ENCODE data around the gene PHF12.

Gene PHF12

DNA sequence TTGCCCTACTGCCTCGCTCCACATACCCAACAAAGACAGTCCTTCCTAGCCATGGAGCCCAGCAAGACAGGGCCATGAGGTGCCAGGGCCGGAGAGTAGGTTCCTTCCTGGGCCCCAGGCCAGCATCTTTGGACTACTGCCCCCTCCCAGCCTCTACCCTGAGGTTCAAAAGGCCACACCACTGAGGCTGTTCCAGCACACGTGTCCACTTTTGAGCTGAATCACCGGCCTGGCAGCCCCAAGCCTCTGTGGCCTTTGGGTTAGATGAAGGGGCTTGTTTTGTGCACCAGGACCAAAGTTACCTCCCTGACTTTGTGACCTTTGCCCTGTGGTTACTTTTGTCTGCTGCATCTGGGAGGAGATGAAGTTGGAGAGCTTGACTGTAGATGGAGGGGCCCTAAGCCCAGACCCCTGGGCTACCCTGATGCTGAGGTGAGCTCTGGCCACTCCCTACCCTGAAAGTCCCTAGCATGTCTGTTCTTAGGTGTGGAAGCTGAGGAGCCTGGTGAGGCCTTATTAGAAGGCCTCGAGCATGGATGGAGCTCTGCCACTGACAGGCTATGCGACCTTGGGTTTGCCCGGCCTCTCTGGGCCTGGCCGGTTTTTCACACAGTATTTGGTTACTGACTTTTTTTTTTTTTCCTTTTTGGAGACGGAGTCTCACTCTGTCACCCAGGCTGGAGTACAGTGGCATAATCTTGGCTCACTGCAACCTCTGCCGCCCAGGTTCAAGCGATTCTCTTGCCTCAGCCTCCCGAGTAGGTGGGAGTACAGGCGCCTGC is 42.5 kb upstream of the PHF12 start:
- Mint-ChIP-seq H3K36me3 (ENCODE audit: low read depth) (no peaks in the 10 kb centered on the region), H3K4me1 (peaks cover 15% of the 10 kb centered on the region), H3K27ac (no peak overlapping the region), H3K27me3 (ENCODE audit: low read depth, poor library complexity) (peaks cover 38% of the 10 kb centered on the region), H3K9me3 (no peaks in the 10 kb centered on the region), H3K4me3 (no peak overlapping the region)
- DNase-seq = no peak
- TF ChIP-seq, protein P1, sequence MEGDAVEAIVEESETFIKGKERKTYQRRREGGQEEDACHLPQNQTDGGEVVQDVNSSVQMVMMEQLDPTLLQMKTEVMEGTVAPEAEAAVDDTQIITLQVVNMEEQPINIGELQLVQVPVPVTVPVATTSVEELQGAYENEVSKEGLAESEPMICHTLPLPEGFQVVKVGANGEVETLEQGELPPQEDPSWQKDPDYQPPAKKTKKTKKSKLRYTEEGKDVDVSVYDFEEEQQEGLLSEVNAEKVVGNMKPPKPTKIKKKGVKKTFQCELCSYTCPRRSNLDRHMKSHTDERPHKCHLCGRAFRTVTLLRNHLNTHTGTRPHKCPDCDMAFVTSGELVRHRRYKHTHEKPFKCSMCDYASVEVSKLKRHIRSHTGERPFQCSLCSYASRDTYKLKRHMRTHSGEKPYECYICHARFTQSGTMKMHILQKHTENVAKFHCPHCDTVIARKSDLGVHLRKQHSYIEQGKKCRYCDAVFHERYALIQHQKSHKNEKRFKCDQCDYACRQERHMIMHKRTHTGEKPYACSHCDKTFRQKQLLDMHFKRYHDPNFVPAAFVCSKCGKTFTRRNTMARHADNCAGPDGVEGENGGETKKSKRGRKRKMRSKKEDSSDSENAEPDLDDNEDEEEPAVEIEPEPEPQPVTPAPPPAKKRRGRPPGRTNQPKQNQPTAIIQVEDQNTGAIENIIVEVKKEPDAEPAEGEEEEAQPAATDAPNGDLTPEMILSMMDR (IDR thresholded peaks at IDR 0.05) = no peak

DNA sequence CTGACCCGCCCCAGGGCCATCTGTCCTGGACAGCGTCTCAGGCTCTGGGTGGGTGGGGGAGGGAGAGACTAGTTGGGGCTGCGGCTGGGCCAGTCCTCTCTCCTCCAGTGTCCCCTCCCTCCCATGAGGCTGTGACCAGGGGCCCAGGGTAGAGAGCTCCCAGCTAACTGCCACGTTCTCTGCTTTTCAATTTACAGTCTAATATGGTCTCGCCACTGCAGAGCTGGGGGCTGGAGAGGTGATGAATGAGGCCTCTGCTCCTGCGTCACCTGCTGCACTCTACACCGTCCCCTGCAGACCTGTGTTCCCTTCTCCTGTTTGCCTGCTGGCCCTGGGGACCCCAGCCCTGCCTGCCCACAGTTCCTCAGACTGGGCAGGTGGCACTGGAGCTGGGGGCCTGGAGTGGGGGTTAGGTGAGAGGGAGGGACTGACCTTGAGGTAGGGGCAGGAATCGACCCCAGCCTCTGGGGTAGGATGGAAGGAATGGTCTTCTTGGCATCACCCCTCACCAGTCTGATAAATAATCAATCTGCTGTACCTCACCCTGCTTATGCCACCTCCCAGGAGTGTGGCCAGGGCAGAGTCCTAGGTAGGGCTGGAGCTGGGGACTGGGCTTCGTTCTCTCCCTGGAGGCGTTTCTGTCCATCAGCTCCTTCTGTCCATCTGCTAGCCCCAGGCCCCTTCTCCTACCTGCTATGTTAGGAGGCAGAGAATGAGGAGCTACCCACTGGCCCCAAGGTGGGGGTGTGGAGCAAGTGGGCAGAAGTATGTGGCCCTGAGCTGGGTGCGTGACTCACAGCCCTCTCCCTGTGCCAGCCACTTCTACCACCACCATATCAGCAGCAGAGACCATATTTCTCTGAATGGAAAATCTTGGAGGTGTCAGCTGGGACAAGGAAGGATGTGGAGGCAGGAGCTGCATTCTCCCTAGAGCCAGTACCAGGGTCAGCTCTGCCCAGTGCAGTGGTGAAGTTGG is 41.6 kb upstream of the PHF12 start:
- Mint-ChIP-seq H3K4me3 (no peak overlapping the region), H3K9me3 (no peaks in the 10 kb centered on the region)

GRCh38 chr17:28992185-28992584 is 40.9 kb upstream of the PHF12 start:
- peaks cover 19% of the 10 kb centered on the region for H3K4me1 Mint-ChIP-seq
- no peaks in the 10 kb centered on the region for H3K9me3 Mint-ChIP-seq
- no peak overlapping the region for H3K4me3 Mint-ChIP-seq
- H3K27me3 Mint-ChIP-seq (ENCODE audit: low read depth, poor library complexity) = peaks cover 45% of the 10 kb centered on the region
- no peak for DNase-seq
- no peak overlapping the region for H3K27ac Mint-ChIP-seq
- TF ChIP-seq, protein P1 (IDR thresholded peaks at IDR 0.05) = no peak
- no peaks in the 10 kb centered on the region for H3K36me3 Mint-ChIP-seq (ENCODE audit: low read depth)

More for the DNA sequence above, 41.6 kb upstream of the PHF12 start:
- peaks cover 19% of the 10 kb centered on the region for H3K4me1 Mint-ChIP-seq
- DNase-seq = no peak
- TF ChIP-seq, protein P1 (IDR thresholded peaks at IDR 0.05) = no peak
- no peaks in the 10 kb centered on the region for H3K36me3 Mint-ChIP-seq (ENCODE audit: low read depth)
- H3K27ac Mint-ChIP-seq = no peak overlapping the region
- H3K27me3 Mint-ChIP-seq (ENCODE audit: low read depth, poor library complexity) = peaks cover 40% of the 10 kb centered on the region

DNA sequence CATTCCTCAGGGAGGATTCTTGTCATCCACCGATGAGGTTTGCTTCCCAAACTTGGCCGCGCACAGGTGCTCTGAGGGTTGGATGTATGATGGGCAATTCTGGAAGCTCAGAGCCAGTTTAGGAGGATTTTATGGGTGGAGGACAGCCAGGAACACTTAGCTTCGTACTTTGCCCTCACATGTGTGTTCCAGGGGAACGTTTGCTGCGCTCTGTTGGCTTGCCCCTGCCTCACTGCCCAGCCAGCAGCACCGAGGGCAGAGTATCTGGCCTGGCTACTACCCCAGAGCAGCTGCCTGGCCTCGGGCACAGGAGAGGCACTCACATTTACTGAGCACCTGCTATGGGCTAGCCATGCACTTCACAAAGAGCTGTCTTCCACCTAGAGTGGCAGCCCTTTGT is 40.5 kb upstream of the PHF12 start:
- H3K27ac Mint-ChIP-seq = no peak overlapping the region
- no peak for DNase-seq
- no peaks in the 10 kb centered on the region for H3K36me3 Mint-ChIP-seq (ENCODE audit: low read depth)
- H3K4me1 Mint-ChIP-seq = peaks cover 16% of the 10 kb centered on the region
- TF ChIP-seq, protein P1 (IDR thresholded peaks at IDR 0.05) = no peak
- no peaks in the 10 kb centered on the region for H3K9me3 Mint-ChIP-seq
- H3K4me3 Mint-ChIP-seq = no peak overlapping the region
- peaks cover 42% of the 10 kb centered on the region for H3K27me3 Mint-ChIP-seq (ENCODE audit: low read depth, poor library complexity)

- peaks cover 19% of the 10 kb centered on the region for H3K4me1 Mint-ChIP-seq
- H3K36me3 Mint-ChIP-seq (ENCODE audit: low read depth) = no peaks in the 10 kb centered on the region
- no peaks in the 10 kb centered on the region for H3K9me3 Mint-ChIP-seq
- no peak overlapping the region for H3K27ac Mint-ChIP-seq
- TF ChIP-seq, protein P1 (IDR thresholded peaks at IDR 0.05) = no peak
- peaks cover 57% of the 10 kb centered on the region for H3K27me3 Mint-ChIP-seq (ENCODE audit: low read depth, poor library complexity)
- H3K4me3 Mint-ChIP-seq = no peak overlapping the region
- no peak for DNase-seq
These were observed 37.7 kb upstream of the PHF12 start for GRCh38 chr17:28989028-28989427.
